D721Med (cell line): ENCODE data around the gene BAG5.

Experiments
- DNase-seq: peaks from one replicate; pipeline ENCODE4 v3.0.0; 2011; ENCODE audit warnings: low spot score; ENCODE audit not compliant: insufficient read length
- FAIRE-seq: peaks from 2 replicates; lab custom pipeline; 2011; peaks lifted over from hg19 to GRCh38; lab: Jason Lieb, UNC
- CTCF ChIP-seq: IDR thresholded peaks from 2 replicates; pipeline ENCODE4 v1.5.1; 2012; ENCODE audit warnings: mild to moderate bottlenecking, control low read depth; ENCODE audit not compliant: insufficient read depth; ENCODE audit errors: missing control alignments

BAG5 gene

GRCh38 chr14:103533137-103533998 lies 29.1 kb downstream of the BAG5 start:
- no peak for FAIRE-seq
- no peak for DNase-seq
- TF ChIP-seq CTCF = no peak

- FAIRE-seq = no peak
- no peak for TF ChIP-seq CTCF
- no peak for DNase-seq
Observed at GRCh38 chr14:103532216-103533136, 30.0 kb downstream of the BAG5 start.

- no peak for FAIRE-seq
- no peak for TF ChIP-seq CTCF
Observed at GRCh38 chr14:103531421-103532215, 30.8 kb downstream of the BAG5 start.

GRCh38 chr14:103530831-103531230 lies 31.6 kb downstream of the BAG5 start:
- no peak for TF ChIP-seq CTCF
- FAIRE-seq (no peak), DNase-seq (no peak)

More at GRCh38 chr14:103531421-103532215, 30.8 kb downstream of the BAG5 start:
- no peak for DNase-seq

- no peak for TF ChIP-seq CTCF
Observed at GRCh38 chr14:103530390-103530789, 32.1 kb downstream of the BAG5 start.

GRCh38 chr14:103529383-103530365 lies 32.8 kb downstream of the BAG5 start:
- DNase-seq = no peak
- FAIRE-seq = no peak
- no peak for TF ChIP-seq CTCF

More at GRCh38 chr14:103530390-103530789, 32.1 kb downstream of the BAG5 start:
- FAIRE-seq (no peak), DNase-seq (no peak)
